HG03045 (cell line): ENCODE measurements around the gene PCDHA9.
"Not testable (repeated sequence)": the region's sequence is repeated elsewhere in the genome, so short reads cannot be mapped to it uniquely, and the experiment has no call there.

Experiments used
- ATAC-seq: cut with Tn5 transposase; IDR thresholded peaks from one replicate; pipeline ENCODE4 v1.9.1; 2021; ENCODE audit warnings: mild to moderate bottlenecking, moderate library complexity; ENCODE audit not compliant: unreplicated experiment

PCDHA9 gene

DNA sequence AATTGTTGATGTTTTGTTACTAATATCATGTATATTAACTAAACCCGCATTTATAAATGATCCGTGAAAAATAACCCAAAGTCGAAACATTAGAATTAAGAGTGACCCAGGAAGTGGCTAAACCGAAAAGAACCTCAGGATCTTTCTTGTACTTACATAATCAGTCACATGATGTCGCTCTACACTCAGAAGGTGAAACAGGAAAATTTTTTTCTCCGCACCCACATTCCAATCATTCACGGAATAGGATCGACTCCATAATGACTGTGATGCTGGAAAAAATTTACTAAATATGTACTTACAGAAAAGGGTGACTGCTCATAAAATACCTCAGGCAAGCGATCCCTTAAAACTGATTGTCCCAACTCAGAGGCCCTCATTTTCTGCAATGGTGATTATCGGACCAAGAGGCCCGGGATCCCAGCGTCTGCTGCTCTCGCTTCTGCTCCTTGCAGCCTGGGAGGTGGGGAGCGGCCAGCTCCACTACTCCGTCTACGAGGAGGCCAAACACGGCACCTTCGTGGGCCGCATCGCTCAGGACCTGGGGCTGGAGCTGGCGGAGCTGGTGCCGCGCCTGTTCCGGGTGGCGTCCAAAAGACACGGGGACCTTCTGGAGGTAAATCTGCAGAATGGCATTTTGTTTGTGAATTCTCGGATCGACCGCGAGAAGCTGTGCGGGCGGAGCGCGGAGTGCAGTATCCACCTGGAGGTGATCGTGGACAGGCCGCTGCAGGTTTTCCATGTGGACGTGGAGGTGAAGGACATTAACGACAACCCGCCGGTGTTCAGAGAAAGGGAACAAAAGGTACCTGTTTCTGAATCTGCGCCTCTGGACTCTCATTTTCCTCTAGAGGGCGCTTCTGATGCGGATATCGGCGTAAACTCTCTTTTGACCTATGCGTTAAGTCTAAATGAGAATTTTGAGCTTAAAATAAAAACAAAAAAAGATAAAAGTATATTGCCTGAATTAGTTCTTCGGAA, 27.2 kb downstream of the PCDHA9 start, which contains the start of gene PCDHA12:
PCDHA12 (plus strand) TSS at position 224 of the 981 bp plus-strand sequence; CDS start at position 389, 165 bp downstream.
- ATAC-seq: no peak

DNA sequence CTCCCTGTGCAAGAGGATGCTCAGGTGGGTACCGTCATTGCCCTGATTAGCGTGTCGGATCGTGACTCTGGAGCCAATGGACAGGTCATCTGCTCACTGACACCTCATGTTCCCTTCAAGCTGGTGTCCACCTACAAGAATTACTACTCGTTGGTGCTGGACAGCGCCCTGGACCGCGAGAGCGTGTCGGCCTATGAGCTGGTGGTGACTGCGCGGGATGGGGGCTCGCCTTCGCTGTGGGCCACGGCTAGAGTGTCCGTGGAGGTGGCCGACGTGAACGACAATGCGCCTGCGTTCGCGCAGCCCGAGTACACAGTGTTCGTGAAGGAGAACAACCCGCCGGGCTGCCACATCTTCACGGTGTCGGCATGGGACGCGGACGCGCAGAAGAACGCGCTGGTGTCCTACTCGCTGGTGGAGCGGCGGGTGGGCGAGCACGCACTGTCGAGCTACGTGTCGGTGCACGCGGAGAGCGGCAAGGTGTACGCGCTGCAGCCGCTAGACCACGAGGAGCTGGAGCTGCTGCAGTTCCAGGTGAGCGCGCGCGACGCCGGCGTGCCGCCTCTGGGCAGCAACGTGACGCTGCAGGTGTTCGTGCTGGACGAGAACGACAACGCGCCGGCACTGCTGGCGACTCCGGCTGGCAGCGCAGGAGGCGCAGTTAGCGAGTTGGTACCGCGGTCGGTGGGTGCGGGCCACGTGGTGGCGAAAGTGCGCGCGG, 28.5 kb downstream of the PCDHA9 start:
- ATAC-seq: not testable (repeated sequence)

DNA sequence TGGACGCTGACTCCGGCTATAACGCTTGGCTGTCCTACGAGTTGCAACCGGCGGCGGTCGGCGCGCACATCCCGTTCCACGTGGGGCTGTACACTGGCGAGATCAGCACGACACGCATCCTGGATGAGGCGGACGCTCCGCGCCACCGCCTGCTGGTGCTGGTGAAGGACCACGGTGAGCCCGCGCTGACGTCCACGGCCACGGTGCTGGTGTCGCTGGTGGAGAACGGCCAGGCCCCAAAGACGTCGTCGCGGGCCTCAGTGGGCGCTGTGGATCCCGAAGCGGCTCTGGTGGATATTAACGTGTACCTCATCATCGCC, 29.0 kb downstream of the PCDHA9 start:
- ATAC-seq: no peak

DNA sequence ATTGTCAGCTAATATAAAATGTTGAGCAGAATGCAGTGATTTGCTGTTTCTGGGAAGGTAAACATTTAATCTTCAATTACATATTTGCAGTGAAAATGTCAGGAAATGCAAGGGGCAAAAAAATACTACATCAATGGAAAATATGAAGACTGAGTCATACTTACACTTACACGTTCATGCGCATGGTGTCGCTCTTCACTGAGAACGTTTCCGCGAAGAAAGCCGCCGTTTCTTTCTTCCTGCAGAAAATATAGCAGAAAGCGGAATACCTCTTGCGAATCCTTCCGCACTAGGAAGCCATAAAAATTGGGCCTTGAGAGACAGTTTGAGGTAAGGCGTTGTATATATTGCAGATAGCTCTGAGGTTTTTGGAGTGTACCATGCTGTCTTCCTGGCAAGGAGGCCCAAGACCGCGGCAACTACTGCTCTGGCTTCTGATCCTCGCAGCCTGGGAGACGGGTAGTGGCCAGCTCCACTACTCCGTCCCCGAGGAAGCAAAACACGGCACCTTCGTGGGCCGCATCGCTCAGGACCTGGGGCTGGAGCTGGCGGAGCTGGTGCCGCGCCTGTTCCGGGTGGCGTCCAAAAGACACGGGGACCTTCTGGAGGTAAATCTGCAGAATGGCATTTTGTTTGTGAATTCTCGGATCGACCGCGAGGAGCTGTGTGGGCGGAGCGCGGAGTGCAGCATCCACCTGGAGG, 33.9 kb downstream of the PCDHA9 start, which contains the start of gene PCDHA13:
PCDHA13 (plus strand) TSS at position 236 of the 702 bp plus-strand sequence; CDS start at position 381, 145 bp downstream.
- ATAC-seq: no peak

DNA sequence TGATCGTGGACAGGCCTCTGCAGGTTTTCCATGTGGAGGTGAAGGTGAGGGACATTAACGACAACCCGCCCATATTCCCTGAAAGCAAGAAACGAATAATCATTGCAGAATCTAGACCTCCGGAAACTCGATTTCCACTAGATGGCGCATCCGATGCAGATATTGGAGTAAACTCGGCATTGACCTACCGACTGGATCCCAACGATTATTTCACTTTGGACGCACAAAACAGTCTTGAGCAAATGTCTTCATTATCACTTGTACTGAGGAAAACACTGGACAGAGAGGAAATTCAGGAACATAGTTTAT, 34.4 kb downstream of the PCDHA9 start:
- no peak for ATAC-seq

DNA sequence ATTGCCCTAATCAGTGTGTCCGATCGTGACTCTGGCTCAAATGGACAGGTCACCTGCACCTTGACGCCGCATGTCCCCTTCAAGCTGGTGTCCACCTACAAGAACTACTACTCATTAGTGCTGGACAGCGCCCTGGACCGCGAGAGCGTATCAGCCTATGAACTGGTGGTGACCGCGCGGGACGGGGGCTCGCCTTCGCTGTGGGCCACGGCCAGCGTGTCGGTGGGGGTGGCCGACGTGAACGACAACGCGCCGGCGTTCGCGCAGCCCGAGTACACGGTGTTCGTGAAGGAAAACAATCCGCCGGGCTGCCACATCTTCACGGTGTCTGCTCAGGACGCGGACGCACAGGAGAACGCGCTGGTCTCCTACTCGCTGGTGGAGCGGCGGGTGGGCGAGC, 35.2 kb downstream of the PCDHA9 start:
- no peak for ATAC-seq

DNA sequence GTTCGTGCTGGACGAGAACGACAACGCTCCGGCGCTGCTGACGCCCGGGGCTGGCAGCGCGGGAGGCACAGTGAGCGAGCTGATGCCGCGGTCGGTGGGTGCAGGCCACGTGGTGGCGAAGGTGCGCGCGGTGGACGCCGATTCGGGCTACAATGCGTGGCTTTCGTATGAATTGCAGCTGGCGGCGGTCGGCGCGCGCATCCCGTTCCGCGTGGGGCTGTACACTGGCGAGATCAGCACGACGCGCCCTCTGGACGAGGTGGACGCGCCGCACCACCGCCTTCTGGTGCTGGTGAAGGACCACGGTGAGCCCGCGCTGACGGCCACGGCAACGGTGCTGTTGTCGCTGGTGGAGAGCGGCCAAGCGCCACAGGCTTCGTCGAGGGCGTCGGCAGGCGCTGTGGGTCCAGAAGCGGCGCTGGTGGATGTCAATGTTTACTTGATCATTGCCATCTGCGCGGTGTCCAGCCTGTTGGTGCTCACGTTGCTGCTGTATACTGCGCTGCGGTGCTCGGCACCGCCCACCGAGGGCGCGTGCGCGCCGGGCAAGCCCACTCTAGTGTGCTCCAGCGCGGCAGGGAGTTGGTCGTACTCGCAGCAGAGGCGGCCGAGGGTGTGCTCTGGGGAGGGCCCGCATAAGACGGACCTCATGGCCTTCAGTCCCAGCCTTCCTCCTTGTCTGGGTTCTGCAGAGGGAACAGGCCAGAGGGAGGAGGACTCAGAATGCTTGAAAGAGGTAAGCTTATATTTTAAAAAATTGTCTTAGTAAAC, 35.9 kb downstream of the PCDHA9 start:
- no peak for ATAC-seq
